HepG2 (cell line): ENCODE measurements around the gene XAF1. TPM values are rescaled to one million over a fixed set of nuclear protein-coding genes. Genes with fewer than 3 reads are reported as not detected.

Source experiments
- FOSL2 ChIP-seq: sonication (generic); formaldehyde crosslinking; IDR thresholded peaks from 2 replicates; pipeline ENCODE4 v1.4.0; 2020; ENCODE audit warnings: missing genetic modification reagents
- GPN1 ChIP-seq: sonication (generic); formaldehyde crosslinking; IDR thresholded peaks from 2 replicates; pipeline ENCODE4 v1.5.1; 2020; ENCODE audit warnings: missing genetic modification reagents, borderline replicate concordance
- HDAC2 ChIP-seq: sonication (generic); formaldehyde crosslinking; IDR thresholded peaks from 2 replicates; pipeline ENCODE4 v1.4.0; 2020; ENCODE audit warnings: missing genetic modification reagents
- HMG20A ChIP-seq: IDR thresholded peaks from 2 replicates; pipeline ENCODE4 v1.6.1; 2016; ENCODE audit warnings: borderline replicate concordance
- ISX ChIP-seq: sonication (generic); formaldehyde crosslinking; conservative IDR thresholded peaks from 2 replicates; pipeline ENCODE4 v1.5.0; 2020; ENCODE audit warnings: missing genetic modification reagents
- KDM4B ChIP-seq: sonication (generic); formaldehyde crosslinking; IDR thresholded peaks from 2 replicates; pipeline ENCODE4 v1.4.0; 2020; ENCODE audit warnings: missing genetic modification reagents
- KMT2B ChIP-seq: IDR thresholded peaks from 2 replicates; pipeline ENCODE4 v1.6.1; 2016; ENCODE audit warnings: missing genetic modification reagents, missing compliant biosample characterization
- RNF2 ChIP-seq: fragments of 450-650 bp; conservative IDR thresholded peaks from 2 replicates; pipeline ENCODE4 v1.6.1; 2016; ENCODE audit warnings: low read depth
- SP4 ChIP-seq: sonication (generic); formaldehyde crosslinking; IDR thresholded peaks from 2 replicates; pipeline ENCODE4 v1.8.1; 2023; ENCODE audit warnings: mild to moderate bottlenecking, missing genetic modification reagents
- ZNF572 ChIP-seq: sonication (generic); formaldehyde crosslinking; IDR thresholded peaks from 2 replicates; pipeline ENCODE4 v1.5.1; 2020; ENCODE audit warnings: mild to moderate bottlenecking, missing genetic modification reagents
- ZNF598 ChIP-seq: sonication (generic); formaldehyde crosslinking; IDR thresholded peaks from 2 replicates; pipeline ENCODE4 v1.5.1; 2020; ENCODE audit warnings: mild to moderate bottlenecking, missing genetic modification reagents, borderline replicate concordance
- ZNF629 ChIP-seq: sonication (generic); formaldehyde crosslinking; conservative IDR thresholded peaks from 2 replicates; pipeline ENCODE4 v1.5.0; 2020; ENCODE audit warnings: missing genetic modification reagents
- ZNF775 ChIP-seq: sonication (generic); formaldehyde crosslinking; IDR thresholded peaks from 2 replicates; pipeline ENCODE4 v1.4.0; 2020; ENCODE audit warnings: missing genetic modification reagents, mild to moderate bottlenecking, moderate library complexity, borderline replicate concordance
- polyA plus RNA-seq, 8 experiments: library from polyadenylated mRNA; depleted of rRNA in 3 of 8; stranded (reverse) in 7 of 8; unstranded in 1 of 8; fragments of >200 nt; fragmentation: Illumina TruSeq in 4 of 8; extraction: Trizol in 4 of 8; gene quantifications; 2 replicates each; pipeline versions ENCODE4 v1.2.1 to v1.2.3, GENCODE V29; 2011 to 2016; ENCODE audit warnings: low read depth in 4 of 8, missing spikeins in 1 of 8, mixed read lengths in 1 of 8; ENCODE audit not compliant: insufficient read depth in 1 of 8
- total RNA-seq, 5 experiments: library from RNA; depleted of rRNA; stranded (reverse); fragments of >200 nt; fragmentation: Illumina TruSeq; extraction: Trizol; gene quantifications; 2 replicates each; pipeline ENCODE4 v1.2.3, GENCODE V29; 2016; ENCODE audit warnings: low read depth in 1 of 5
- TF ChIP-seq, protein P1 (sequence below): sonication (generic); formaldehyde crosslinking; IDR thresholded peaks from one replicate; pipeline ENCODE4 v1.5.1; 2020; ENCODE audit warnings: mild to moderate bottlenecking, missing genetic modification reagents; ENCODE audit errors: not compliant biosample characterization
- TF ChIP-seq, protein P2 (sequence below): IDR thresholded peaks from 2 replicates; pipeline ENCODE4 v1.6.1; 2016; ENCODE audit warnings: low read depth, control low read depth
- TF ChIP-seq, protein P3 (sequence below): sonication (generic); formaldehyde crosslinking; IDR thresholded peaks from 2 replicates; pipeline ENCODE4 v1.4.0; 2020; ENCODE audit warnings: missing genetic modification reagents, borderline replicate concordance

The XAF1 gene
- total and polyA plus RNA-seq, 2 of the 13 experiments (the other 11 are each of a cell fraction or from before 2014, with no cell fraction given): 1.2 to 2.4 TPM

DNA sequence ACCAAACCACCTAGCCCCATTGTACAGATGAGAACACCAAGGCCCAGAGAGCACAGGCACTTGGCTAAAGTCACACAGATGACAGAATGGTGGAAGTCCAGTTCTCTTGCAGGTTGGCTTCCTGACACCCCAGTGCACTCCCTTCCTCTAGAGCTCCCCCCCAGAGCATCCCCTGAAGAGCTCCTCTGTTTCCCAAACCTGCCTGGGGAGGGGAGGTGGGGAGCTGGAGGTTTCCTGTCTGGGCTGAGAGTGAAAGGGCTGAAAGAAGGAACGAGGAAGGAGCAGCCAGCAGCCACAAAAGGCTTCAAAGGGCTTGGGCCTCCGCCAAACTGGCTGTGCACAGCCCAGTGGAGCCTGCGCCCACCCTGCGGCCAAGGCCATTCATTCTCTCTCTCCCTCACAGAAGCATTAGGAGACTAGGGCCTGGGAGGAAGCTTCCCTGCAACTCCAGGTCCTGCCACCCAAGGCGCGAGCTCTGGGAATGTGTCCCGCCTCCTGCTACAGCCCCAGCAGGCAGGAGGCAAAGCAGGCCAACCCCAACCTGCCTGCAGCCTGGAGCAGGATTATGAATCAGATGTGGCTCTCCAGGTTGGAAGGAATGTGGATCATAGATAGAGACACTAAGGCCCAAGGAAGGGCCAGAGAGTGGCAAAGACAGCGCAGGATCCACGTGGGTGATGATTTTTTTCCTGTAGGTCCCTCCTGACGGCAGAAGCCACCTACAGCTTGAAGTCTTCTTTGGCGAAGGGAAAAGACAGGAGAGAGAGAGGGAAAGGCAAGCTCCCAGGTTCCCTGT lies 43.6 kb upstream of the XAF1 start (continued):
- TF ChIP-seq ZNF598: no peak
- TF ChIP-seq, protein P1, sequence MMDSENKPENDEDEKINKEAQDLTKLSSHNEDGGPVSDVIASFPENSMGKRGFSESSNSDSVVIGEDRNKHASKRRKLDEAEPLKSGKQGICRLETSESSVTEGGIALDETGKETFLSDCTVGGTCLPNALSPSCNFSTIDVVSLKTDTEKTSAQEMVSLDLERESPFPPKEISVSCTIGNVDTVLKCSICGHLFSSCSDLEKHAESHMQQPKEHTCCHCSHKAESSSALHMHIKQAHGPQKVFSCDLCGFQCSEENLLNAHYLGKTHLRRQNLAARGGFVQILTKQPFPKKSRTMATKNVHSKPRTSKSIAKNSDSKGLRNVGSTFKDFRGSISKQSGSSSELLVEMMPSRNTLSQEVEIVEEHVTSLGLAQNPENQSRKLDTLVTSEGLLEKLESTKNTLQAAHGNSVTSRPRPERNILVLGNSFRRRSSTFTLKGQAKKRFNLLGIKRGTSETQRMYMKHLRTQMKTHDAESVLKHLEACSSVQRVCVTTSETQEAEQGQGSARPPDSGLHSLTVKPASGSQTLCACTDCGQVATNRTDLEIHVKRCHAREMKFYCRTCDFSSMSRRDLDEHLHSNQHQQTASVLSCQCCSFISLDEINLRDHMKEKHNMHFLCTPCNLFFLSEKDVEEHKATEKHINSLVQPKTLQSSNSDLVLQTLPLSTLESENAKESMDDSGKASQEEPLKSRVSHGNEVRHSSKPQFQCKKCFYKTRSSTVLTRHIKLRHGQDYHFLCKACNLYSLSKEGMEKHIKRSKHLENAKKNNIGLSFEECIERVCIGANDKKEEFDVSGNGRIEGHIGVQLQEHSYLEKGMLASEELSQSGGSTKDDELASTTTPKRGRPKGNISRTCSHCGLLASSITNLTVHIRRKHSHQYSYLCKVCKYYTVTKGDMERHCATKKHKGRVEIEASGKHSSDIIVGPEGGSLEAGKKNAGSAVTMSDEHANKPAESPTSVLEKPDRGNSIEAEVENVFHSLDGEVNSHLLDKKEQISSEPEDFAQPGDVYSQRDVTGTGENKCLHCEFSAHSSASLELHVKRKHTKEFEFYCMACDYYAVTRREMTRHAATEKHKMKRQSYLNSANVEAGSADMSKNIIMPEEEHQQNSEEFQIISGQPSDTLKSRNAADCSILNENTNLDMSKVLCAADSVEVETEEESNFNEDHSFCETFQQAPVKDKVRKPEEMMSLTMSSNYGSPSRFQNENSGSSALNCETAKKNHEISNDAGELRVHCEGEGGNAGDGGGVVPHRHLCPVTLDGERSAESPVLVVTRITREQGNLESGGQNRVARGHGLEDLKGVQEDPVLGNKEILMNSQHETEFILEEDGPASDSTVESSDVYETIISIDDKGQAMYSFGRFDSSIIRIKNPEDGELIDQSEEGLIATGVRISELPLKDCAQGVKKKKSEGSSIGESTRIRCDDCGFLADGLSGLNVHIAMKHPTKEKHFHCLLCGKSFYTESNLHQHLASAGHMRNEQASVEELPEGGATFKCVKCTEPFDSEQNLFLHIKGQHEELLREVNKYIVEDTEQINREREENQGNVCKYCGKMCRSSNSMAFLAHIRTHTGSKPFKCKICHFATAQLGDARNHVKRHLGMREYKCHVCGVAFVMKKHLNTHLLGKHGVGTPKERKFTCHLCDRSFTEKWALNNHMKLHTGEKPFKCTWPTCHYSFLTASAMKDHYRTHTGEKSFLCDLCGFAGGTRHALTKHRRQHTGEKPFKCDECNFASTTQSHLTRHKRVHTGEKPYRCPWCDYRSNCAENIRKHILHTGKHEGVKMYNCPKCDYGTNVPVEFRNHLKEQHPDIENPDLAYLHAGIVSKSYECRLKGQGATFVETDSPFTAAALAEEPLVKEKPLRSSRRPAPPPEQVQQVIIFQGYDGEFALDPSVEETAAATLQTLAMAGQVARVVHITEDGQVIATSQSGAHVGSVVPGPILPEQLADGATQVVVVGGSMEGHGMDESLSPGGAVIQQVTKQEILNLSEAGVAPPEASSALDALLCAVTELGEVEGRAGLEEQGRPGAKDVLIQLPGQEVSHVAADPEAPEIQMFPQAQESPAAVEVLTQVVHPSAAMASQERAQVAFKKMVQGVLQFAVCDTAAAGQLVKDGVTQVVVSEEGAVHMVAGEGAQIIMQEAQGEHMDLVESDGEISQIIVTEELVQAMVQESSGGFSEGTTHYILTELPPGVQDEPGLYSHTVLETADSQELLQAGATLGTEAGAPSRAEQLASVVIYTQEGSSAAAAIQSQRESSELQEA (CRISPR knock-in tag): no peak
- TF ChIP-seq HMG20A (CRISPR knock-in tag): no peak; the same call in 1 of the 2 replicates
- 0 out of 2 replicates have a peak, but pooled peaks have one; percentile 45 for TF ChIP-seq ZNF572 (CRISPR knock-in tag)
- TF ChIP-seq KDM4B (CRISPR knock-in tag): no peak
- TF ChIP-seq HDAC2 (CRISPR knock-in tag): peak; percentile 68
- TF ChIP-seq SP4: peak; percentile 39; the same call in 1 of the 2 replicates
- TF ChIP-seq GPN1 (CRISPR knock-in tag): no peak
- TF ChIP-seq ISX (CRISPR knock-in tag): 0 out of 2 replicates have a peak, but pooled peaks have one; percentile 17
- no peak for TF ChIP-seq KMT2B (CRISPR knock-in tag)
- peak; percentile 99 for TF ChIP-seq ZNF629
- TF ChIP-seq ZNF775: no peak
- TF ChIP-seq, protein P2, sequence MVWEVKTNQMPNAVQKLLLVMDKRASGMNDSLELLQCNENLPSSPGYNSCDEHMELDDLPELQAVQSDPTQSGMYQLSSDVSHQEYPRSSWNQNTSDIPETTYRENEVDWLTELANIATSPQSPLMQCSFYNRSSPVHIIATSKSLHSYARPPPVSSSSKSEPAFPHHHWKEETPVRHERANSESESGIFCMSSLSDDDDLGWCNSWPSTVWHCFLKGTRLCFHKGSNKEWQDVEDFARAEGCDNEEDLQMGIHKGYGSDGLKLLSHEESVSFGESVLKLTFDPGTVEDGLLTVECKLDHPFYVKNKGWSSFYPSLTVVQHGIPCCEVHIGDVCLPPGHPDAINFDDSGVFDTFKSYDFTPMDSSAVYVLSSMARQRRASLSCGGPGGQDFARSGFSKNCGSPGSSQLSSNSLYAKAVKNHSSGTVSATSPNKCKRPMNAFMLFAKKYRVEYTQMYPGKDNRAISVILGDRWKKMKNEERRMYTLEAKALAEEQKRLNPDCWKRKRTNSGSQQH (CRISPR knock-in tag): no peak
- TF ChIP-seq RNF2: peak; percentile 75; the same call in 1 of the 2 replicates
- TF ChIP-seq, protein P3, sequence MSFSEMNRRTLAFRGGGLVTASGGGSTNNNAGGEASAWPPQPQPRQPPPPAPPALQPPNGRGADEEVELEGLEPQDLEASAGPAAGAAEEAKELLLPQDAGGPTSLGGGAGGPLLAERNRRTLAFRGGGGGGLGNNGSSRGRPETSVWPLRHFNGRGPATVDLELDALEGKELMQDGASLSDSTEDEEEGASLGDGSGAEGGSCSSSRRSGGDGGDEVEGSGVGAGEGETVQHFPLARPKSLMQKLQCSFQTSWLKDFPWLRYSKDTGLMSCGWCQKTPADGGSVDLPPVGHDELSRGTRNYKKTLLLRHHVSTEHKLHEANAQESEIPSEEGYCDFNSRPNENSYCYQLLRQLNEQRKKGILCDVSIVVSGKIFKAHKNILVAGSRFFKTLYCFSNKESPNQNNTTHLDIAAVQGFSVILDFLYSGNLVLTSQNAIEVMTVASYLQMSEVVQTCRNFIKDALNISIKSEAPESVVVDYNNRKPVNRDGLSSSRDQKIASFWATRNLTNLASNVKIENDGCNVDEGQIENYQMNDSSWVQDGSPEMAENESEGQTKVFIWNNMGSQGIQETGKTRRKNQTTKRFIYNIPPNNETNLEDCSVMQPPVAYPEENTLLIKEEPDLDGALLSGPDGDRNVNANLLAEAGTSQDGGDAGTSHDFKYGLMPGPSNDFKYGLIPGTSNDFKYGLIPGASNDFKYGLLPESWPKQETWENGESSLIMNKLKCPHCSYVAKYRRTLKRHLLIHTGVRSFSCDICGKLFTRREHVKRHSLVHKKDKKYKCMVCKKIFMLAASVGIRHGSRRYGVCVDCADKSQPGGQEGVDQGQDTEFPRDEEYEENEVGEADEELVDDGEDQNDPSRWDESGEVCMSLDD (CRISPR knock-in tag): 0 out of 2 replicates have a peak, but pooled peaks have one; percentile 40
- peak; percentile 39 for TF ChIP-seq FOSL2 (CRISPR knock-in tag)
